Endothelial cell of umbilical vein (primary cell): ENCODE measurements around the gene CRTC2. TPM values are rescaled to one million over a fixed set of nuclear protein-coding genes. Genes with fewer than 3 reads are reported as not detected.

Source experiments
- BruUV-seq: library from RNA; stranded (reverse); fragments of 400-500 nt; replicated peaks from 2 replicates; lab custom pipeline; 2021; lab: Mats Ljungman, UMichigan
- CTCF ChIA-PET: fragments of 300-600, 350-600 bp; sonication (Branson Sonifier 250); formaldehyde crosslinking; loops from one replicate; lab custom pipeline; 2021; ENCODE audit warnings: antibody characterized with exemption, inconsistent platforms; lab: Charles Lee
- POLR2A ChIA-PET: fragments of 300-600, 350-600 bp; sonication (Branson Sonifier 250); formaldehyde crosslinking; loops from one replicate; lab custom pipeline; 2021; ENCODE audit warnings: antibody characterized with exemption, inconsistent platforms; lab: Charles Lee
- DNase-seq: peaks from one replicate; pipeline ENCODE4 v3.0.0-alpha.2; 2011; ENCODE audit warnings: low read depth, low spot score
- FAIRE-seq: peaks from 2 replicates; lab custom pipeline; 2011; peaks lifted over from hg19 to GRCh38; lab: Jason Lieb, UNC
- H2AFZ ChIP-seq: 2 replicates; pipeline ENCODE4 v1.6.0; 2012; ENCODE audit warnings: low read depth, low read length, control low read depth, inconsistent platforms
- H3K27ac ChIP-seq: 2 replicates; pipeline ENCODE4 v1.5.1; 2011; ENCODE audit warnings: low read depth, mild to moderate bottlenecking, control low read depth, low read length, moderate library complexity; ENCODE audit not compliant: insufficient read depth
- H3K27me3 ChIP-seq, 2 experiments: 2 replicates each; pipeline versions ENCODE4 v1.6.0 to v1.6.1; 2011; ENCODE audit warnings: low read length in 2 of 2, mixed read lengths in 1 of 2; ENCODE audit not compliant: control insufficient read depth in 2 of 2, insufficient read depth in 2 of 2
- H3K36me3 ChIP-seq, 2 experiments: 2 replicates in 1 of 2; 3 replicates in 1 of 2; pipeline ENCODE4 v1.5.1; 2011; ENCODE audit warnings: low read length in 2 of 2, mild to moderate bottlenecking in 1 of 2, moderate library complexity in 1 of 2; ENCODE audit not compliant: control insufficient read depth in 2 of 2, insufficient read depth in 2 of 2; ENCODE audit errors: extremely low read depth in 1 of 2
- H3K4me1 ChIP-seq: 3 replicates; pipeline ENCODE4 v1.5.1; 2011; ENCODE audit warnings: mild to moderate bottlenecking, low read length; ENCODE audit not compliant: control insufficient read depth, insufficient read depth; ENCODE audit errors: extremely low read depth
- H3K4me2 ChIP-seq: 2 replicates; pipeline ENCODE4 v1.6.1; 2011; ENCODE audit warnings: low read length, control low read depth, mixed read lengths; ENCODE audit not compliant: insufficient read depth
- H3K4me3 ChIP-seq, 3 experiments: fragments of 200-600 bp in 1 of 3; sonication (generic), shearing (Covaris generic) in 1 of 3; replicated peaks in 1 of 3; 2 replicates each; pipeline ENCODE4 v1.5.1; 2011 to 2016; ENCODE audit warnings: control low read depth in 3 of 3, low read length in 3 of 3, mild to moderate bottlenecking in 2 of 3, inconsistent platforms in 1 of 3, low read depth in 1 of 3, moderate library complexity in 1 of 3; ENCODE audit not compliant: insufficient read depth in 1 of 3
- H3K79me2 ChIP-seq: 2 replicates; pipeline ENCODE4 v1.6.0; 2012; ENCODE audit warnings: low read length, inconsistent platforms; ENCODE audit not compliant: control insufficient read depth, insufficient read depth
- H3K9ac ChIP-seq: replicated peaks from 2 replicates; pipeline ENCODE3; 2011; ENCODE audit warnings: low read length, control low read depth; ENCODE audit not compliant: insufficient read depth; ENCODE audit errors: extremely low read depth
- H3K9me1 ChIP-seq: replicated peaks from 3 replicates; pipeline ENCODE4 v1.6.0; 2011; ENCODE audit warnings: mild to moderate bottlenecking, low read length; ENCODE audit not compliant: control insufficient read depth, insufficient read depth; ENCODE audit errors: extremely low read depth
- H3K9me3 ChIP-seq: replicated peaks from 2 replicates; pipeline ENCODE4 v1.5.1; 2012; ENCODE audit warnings: low read length, inconsistent platforms; ENCODE audit not compliant: control insufficient read depth, insufficient read depth
- H4K20me1 ChIP-seq: replicated peaks from 2 replicates; pipeline ENCODE3; 2011; ENCODE audit warnings: mild to moderate bottlenecking, low read length; ENCODE audit not compliant: control insufficient read depth, insufficient read depth; ENCODE audit errors: extremely low read depth
- EZH2 ChIP-seq: IDR thresholded peaks from 2 replicates; pipeline ENCODE4 v1.6.1; 2012; ENCODE audit warnings: borderline replicate concordance, low read depth, mild to moderate bottlenecking, moderate library complexity, low read length, inconsistent platforms; ENCODE audit not compliant: severe bottlenecking
- FOS ChIP-seq: IDR thresholded peaks from 2 replicates; pipeline ENCODE4 v1.6.1; 2011; ENCODE audit warnings: mild to moderate bottlenecking, low read length, moderate library complexity, borderline replicate concordance; ENCODE audit not compliant: insufficient read depth
- GATA2 ChIP-seq: IDR thresholded peaks from 2 replicates; pipeline ENCODE4 v1.7.0; 2011; ENCODE audit warnings: low read depth, mild to moderate bottlenecking, moderate library complexity, mixed read lengths, low read length; ENCODE audit not compliant: insufficient read length, insufficient read depth
- JUN ChIP-seq: IDR thresholded peaks from 2 replicates; pipeline ENCODE4 v1.6.1; 2011; ENCODE audit warnings: borderline replicate concordance, low read depth; ENCODE audit not compliant: insufficient read length, insufficient read depth
- MYC ChIP-seq: IDR thresholded peaks from one replicate; pipeline ENCODE4 v1.6.1; 2011; ENCODE audit warnings: mild to moderate bottlenecking, low read depth, low read length
- POLR2A ChIP-seq: IDR thresholded peaks from 2 replicates; pipeline ENCODE4 v1.6.1; 2012; ENCODE audit warnings: low read depth, mild to moderate bottlenecking, control low read depth, low read length
- POLR2AphosphoS5 ChIP-seq: IDR thresholded peaks from 2 replicates; pipeline ENCODE4 v1.6.1; 2012; ENCODE audit warnings: low read depth, mild to moderate bottlenecking, control low read depth, low read length, moderate library complexity; ENCODE audit not compliant: insufficient read depth
- dilution Hi-C: fragments of 300-500 bp; cut with MboI; formaldehyde crosslinking; loops from one replicate; pipeline ENCODE4 v1.15.0; 2019; ENCODE audit warnings: low sequenced_read_pairs; ENCODE audit not compliant: extremely low pct_ligation_motif_present
- intact Hi-C: fragments of 100-400 bp; cut with micrococcal nuclease; formaldehyde crosslinking; loops from one replicate; pipeline ENCODE4 v1.10.0; 2022
- polyA plus RNA-seq, 4 experiments: library from polyadenylated mRNA; depleted of rRNA in 3 of 4; stranded (reverse) in 3 of 4; unstranded in 1 of 4; fragments of >200 nt; gene quantifications; 2 replicates each; pipeline versions ENCODE4 v1.2.1 to v1.2.3, GENCODE V29; 2011 to 2012; ENCODE audit warnings: missing spikeins in 1 of 4
- total RNA-seq: library from RNA; stranded (reverse); gene quantifications from 2 replicates; pipeline ENCODE4 v1.2.3, GENCODE V29; 2021
- TF ChIP-seq, protein P1 (sequence below), 2 donors: IDR thresholded peaks; 1 replicate in 1 of 2; 2 replicates in 1 of 2; pipeline ENCODE4 v1.5.1; 2011; ENCODE audit warnings: low read length in 2 of 2, mild to moderate bottlenecking in 2 of 2, moderate library complexity in 2 of 2, control low read depth in 1 of 2, inconsistent platforms in 1 of 2, low read depth in 1 of 2; ENCODE audit not compliant: insufficient read depth in 1 of 2; ENCODE audit errors: extremely low read depth in 1 of 2
- TF ChIP-seq, protein P2 (sequence below): IDR thresholded peaks from 2 replicates; pipeline ENCODE4 v1.6.1; 2011; ENCODE audit not compliant: insufficient read depth, insufficient read length

CRTC2 gene
- total and polyA plus RNA-seq, 2 donors (not counting 3 experiments of a cell fraction or from before 2014, with no cell fraction given): 40.2 to 42.2 TPM

DNA sequence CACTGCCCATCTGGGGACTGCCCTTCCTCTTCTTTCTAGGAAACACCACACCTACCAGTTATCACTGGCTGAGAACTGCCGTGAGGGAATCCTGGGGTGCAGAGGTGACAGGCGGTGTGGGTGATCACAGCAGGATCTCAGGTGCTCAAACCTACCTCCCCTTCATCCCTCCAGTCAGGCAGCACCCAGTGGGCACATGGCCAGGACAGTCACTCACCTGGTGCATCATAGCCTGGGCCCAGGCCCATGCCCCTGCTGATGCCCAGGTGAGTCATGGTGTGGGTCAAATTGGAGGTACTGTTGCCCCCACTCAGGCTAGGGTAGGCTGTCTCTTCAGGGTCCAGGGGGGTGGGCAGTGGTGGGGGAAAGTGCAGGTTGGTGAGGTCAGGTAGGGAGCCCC lies 6.6 kb downstream of the CRTC2 start:
- H3K4me1 ChIP-seq: peaks cover 3% of the 10 kb centered on the region
- H3K4me3 ChIP-seq: no peak overlapping the region
- peaks cover 22% of the 10 kb centered on the region for H3K79me2 ChIP-seq
- no peaks in the 10 kb centered on the region for H3K9me1 ChIP-seq
- no peak overlapping the region for H2AFZ ChIP-seq
- no peak overlapping the region for H3K27ac ChIP-seq
- intact Hi-C loops (no loop called here), dilution Hi-C loops (no loop called here)
- no peaks in the 10 kb centered on the region for H3K9me3 ChIP-seq
- DNase-seq: no peak
- H3K4me2 ChIP-seq: no peak overlapping the region
- H4K20me1 ChIP-seq: no peaks in the 10 kb centered on the region
- no peak overlapping the region for H3K9ac ChIP-seq
- H3K36me3 ChIP-seq: peaks cover 6 to 50% of the 10 kb centered on the region in 2 experiments
- no peak for FAIRE-seq
- BruUV-seq: TSS peak; percentile 12
- ChIA-PET POLR2A (no interaction called here), CTCF (no interaction called here)
- TF ChIP-seq, protein P1, sequence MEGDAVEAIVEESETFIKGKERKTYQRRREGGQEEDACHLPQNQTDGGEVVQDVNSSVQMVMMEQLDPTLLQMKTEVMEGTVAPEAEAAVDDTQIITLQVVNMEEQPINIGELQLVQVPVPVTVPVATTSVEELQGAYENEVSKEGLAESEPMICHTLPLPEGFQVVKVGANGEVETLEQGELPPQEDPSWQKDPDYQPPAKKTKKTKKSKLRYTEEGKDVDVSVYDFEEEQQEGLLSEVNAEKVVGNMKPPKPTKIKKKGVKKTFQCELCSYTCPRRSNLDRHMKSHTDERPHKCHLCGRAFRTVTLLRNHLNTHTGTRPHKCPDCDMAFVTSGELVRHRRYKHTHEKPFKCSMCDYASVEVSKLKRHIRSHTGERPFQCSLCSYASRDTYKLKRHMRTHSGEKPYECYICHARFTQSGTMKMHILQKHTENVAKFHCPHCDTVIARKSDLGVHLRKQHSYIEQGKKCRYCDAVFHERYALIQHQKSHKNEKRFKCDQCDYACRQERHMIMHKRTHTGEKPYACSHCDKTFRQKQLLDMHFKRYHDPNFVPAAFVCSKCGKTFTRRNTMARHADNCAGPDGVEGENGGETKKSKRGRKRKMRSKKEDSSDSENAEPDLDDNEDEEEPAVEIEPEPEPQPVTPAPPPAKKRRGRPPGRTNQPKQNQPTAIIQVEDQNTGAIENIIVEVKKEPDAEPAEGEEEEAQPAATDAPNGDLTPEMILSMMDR (IDR thresholded peaks at IDR 0.05; ENCODE audit: extremely low read depth in 1 of 2, insufficient read depth in 1 of 2, low read depth in 1 of 2, low read length in 2 of 2): no peak
- TF ChIP-seq JUN: no peak
- no peak for TF ChIP-seq MYC
- TF ChIP-seq, protein P2, sequence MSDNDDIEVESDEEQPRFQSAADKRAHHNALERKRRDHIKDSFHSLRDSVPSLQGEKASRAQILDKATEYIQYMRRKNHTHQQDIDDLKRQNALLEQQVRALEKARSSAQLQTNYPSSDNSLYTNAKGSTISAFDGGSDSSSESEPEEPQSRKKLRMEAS: no peak
- no peak for TF ChIP-seq POLR2AphosphoS5
- no peak for TF ChIP-seq EZH2
- TF ChIP-seq POLR2A: no peak
- no peak for TF ChIP-seq FOS
- no peak for TF ChIP-seq GATA2
- H3K27me3 ChIP-seq: no peaks in the 10 kb centered on the region
